SH-SY5Y (cell line): Measurements from ENCODE around the gene ETS2.

Experiments used
- GATA2 ChIP-seq: IDR thresholded peaks from 2 replicates; pipeline ENCODE4 v1.6.1; 2011; ENCODE audit warnings: mild to moderate bottlenecking, low read depth, low read length
- GATA3 ChIP-seq: IDR thresholded peaks from 2 replicates; pipeline ENCODE4 v1.6.1; 2011; ENCODE audit warnings: low read depth, mild to moderate bottlenecking, low read length, moderate library complexity

ETS2 gene

DNA sequence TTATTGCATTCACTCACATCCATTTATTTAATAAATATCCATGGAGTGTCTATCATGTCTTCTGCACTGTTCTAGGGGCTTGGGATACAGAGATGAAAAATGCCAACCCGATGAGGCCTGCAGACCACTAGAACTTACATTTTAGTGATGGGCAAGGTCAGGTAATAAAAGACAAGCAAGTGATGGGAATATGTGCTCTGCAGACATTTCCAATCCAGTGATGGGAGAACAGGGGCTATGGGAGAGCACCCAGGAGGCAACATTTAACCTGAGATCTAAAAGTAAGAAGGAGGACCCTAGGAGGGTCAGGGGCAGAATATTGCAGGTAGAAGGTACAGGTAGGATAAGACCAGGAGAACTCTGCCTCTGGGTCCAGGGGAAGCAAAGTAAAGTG, 53.1 kb downstream of the ETS2 start:
- no peak for TF ChIP-seq GATA3
- no peak for TF ChIP-seq GATA2

DNA sequence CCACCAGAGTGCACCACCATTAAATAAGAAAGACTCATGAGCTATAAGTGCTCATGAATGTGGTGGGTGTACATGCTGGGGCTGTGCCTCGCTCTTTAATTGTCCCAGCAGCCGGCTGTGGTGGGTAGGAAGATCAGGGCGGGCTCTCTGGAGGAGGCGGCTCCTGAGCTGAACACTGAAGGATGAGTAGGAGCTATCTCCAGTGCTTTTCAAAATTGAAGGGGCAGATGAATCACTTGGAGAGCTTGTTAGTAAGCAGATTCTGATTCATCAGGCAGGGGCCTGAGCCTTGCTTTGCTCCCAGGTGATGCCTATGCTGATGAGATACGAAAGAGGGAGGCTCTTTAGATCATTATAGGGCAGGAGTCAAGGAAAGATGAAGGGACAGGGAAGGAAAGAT, 54.1 kb downstream of the ETS2 start:
- no peak for TF ChIP-seq GATA3
- TF ChIP-seq GATA2 = no peak

DNA sequence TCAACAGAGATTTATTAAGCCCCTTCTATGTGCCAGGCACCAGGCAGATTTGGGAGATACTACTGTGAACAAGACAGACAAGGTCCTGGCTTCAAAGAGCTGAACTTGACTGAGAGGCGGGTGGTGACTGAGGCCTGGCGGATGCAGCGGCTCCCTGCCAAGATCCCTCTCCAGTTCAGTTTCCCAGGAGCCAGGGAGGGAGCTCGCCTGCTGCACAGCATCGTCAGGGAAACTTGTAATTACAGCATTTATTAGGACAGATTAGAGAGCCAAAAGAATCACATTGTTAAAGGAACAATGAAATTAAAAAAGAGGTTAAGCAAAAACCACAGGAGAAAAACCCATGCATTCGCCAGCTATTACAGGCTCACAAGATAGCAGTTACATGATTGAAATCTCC, 55.3 kb downstream of the ETS2 start:
- TF ChIP-seq GATA3 (no peak), GATA2 (no peak)

DNA sequence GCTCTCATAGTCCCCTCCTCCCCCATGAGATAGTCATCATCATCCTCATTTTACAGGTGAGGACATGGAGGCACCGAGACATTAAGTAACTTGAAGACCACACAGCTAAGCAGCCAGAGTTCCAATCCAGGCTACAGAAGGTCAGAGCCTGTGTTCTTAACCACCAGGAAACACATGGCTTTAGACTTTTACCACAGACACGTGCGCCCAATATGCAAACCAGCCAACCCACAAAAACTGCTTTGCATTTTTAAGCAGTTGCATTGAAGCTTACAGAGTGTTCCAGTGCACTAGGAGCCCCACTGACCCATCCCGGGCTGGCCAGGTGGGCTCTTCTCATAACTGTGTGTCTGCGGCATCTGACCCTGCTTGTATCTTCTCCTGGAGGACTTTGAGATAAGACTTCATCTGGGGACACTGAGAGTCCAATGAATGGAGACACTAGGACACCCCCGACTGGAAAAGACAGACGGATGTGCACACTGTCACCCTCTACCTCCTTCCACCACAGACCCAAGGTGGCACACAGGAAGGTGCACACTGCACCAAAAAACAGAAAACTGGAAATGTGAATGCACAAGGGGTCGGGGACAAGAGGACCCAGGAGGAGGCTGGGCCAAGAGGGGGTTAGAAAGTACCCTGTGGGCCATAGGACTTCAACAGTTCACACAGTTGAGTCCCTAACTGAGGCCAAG, 56.4 kb downstream of the ETS2 start:
- TF ChIP-seq GATA3 (no peak), GATA2 (no peak)

DNA sequence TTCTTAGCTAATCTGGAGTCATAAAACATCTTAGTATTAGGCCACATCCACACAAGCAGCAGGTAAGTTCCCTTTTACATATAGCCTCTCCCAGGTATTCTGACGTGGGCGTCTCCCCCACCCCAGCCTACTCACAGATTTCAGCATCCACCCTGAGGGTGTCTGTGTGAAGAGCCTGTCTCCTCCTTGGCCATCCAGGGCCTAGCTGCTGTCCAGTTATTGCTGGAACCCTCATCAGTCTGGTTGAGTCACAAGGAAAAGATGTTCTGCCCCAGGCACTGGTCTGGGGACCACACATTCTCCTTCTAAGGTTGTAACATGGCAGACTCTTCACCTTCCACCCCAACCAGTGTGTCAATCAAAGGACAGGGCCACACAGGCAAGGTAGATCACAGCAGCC, 57.6 kb downstream of the ETS2 start:
- TF ChIP-seq GATA3 (no peak), GATA2 (no peak)

DNA sequence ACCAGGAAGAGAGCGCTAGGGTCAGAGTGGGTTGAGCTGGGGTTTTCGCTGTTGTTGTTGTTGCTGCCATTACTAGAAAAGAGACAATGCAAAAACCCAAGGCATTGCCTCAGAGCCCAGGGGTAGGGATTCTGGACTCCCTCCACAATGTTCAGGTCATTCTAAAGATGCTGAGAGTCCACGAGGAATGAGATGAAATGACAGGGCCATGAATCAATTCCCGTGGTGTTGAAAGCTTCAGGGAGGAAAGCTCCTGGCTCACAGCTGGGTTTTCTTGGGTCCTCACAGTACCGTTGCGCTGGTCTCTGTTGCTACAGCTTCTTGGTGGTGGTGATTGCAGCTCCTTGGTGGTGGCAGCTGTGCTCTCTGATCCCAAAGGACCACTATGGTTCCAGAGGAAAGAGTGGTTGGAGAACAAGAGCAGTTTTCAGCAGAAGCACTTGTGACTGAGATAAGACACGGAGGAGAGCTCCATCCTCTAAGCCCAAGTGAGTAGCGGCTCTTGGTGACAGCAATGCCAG, 58.2 kb downstream of the ETS2 start:
- TF ChIP-seq GATA3 (no peak), GATA2 (no peak)

DNA sequence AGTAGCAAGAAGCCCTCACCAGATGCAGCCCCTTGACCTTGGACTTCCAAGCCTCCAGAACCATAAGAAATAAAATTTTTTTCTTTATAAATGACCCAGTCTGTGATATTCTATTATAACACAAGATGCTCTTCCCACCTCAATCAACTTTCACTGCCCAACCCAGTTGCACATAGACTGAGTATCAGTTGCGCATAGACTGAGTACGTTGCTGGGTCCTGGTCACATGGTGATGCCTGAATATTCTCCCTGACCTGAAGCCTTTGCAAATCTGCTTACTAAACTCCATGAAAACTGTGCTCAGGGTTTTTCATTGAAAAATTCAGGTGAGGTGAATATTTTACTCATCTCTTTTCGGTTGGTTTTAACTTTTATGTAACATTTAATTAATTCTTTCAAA, 59.2 kb downstream of the ETS2 start:
- TF ChIP-seq GATA2 (no peak), GATA3 (no peak)

DNA sequence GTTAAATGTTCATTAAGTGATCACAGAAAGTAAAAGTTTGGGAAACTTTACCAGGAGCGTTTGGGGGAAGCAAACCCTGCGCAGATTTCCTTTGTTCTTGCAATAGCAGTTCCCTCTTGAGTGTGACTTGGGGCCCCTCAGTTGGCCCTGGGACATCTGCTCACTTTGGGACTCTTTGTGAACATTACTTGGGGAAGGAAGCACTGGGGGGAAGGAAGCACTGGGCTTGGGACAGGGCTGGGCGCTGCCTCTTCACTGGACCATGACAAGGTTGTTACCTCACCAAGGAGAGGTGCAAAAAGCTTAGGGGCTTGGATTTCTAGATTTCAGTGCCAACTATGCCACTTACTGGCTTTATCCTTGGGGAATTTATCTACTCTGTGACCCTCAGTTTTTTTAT, 63.5 kb downstream of the ETS2 start:
- no peak for TF ChIP-seq GATA2
- TF ChIP-seq GATA3 = no peak

DNA sequence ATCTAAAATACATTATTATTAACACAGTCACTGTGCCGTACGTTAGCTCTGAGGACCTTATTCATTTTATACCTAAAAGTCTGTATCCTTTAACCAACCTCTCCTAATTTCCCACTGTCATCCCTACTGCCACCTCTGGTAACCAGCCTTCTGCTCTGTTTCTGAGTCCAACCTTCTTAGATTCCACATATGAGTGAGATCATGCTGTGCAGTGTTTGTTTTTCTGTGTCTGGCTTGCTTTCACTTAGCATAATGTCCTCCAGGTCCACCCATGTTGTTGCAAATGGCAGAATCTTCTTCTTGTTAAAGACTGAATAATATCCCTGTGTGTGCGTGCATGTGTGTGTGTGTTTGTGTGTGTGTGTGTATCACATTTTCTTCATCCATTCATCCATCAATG, 64.2 kb downstream of the ETS2 start:
- no peak for TF ChIP-seq GATA3
- TF ChIP-seq GATA2 = no peak
